Measurements from ENCODE around the gene CDKL2.
"Not testable (repeated sequence)": the region's sequence is repeated elsewhere in the genome, so short reads cannot be mapped to it uniquely, and the experiment has no call there.

The CDKL2 gene

DNA sequence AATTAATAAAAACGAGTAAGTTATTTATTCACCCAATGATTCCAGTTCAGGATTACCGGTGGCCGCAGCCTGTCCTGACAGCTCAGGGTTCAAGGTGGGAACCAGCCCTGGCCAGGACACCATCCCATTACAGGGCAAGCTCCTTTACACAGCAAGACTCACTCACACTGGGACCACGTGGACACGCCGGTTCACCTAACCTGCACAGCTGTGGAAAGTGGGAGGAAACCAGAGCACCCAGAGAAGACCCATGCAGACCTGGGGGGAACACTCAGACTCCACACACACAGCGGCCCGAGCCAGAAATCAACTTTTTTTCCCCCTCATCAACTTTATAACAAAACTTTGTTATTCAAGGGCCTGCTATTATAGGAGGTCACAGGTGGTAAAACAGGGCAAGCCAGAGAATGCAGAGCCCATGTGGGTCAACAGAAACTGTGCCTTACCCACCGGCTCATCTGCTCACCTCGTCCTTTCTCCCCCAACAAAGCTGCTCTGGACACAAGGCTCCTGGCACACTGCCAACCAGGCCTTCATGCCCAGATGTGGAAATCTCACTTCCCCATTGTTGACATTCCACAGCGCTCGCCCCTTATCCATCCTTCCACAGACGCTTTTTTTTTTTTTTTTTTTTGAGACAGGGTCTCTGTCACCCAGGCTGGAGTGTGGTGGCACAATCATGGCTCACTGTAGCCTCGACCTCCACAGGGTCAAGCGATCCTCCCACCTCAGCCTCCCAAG is 82.5 kb downstream of the CDKL2 start:
- DNase-seq = no peak

DNA sequence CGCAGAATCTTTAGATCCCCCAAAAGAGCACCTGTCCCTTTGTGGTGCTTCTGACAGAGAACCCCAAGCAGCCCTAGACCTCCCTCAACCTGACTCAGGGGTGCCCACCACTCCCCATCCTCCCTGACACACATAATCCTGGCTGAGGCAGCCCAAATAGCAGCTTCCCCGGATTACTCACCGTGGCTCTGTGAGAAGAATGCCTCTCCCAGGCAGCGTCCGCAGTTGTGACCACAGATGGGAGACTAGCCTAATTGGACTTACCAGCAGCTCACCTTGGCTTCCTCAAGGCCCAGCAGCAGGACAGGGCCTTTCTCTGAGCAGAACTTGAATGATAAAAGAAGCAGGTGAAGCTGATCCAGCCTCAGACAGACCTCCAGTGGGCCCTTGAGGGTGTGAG is 84.8 kb downstream of the CDKL2 start:
- no peak for DNase-seq

DNA sequence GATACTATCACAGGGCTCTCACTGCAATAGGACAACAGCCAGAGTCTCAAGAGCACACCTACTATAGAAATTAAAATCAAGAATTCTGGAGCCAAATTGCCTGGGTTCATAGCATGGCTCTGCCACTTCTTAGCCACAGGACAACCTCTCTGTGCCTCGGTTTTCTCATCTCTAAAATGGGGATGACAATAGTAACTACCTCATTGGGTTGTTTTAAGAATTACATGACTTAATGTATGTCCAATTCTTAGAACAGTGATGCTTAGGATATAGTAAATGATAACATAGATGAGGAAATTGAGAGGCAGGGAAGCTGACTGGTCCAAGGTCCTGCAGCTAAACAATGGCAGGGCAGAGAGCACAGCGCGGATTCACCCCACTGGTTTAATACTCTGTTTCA is 85.5 kb downstream of the CDKL2 start:
- DNase-seq = no peak

DNA sequence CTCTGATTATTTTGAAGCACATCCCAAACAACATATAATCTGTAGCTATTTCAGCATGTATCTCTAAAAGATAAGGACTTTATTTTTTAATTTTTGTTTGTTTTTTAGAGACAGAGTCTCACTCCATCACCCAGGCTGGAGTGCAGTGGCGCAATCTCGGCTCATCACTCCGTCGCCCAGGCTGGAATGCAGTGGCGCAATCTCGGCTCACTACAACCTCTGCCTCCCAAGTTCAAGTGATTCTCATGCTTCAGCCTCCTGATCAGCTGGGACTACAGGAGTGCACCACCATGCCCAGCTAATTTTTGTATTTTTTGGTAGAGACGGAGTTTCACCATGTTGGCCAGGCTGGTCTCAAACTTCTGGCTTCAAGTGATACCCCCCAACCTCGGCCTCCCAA is 86.1 kb downstream of the CDKL2 start:
- not testable (repeated sequence) for DNase-seq

DNA sequence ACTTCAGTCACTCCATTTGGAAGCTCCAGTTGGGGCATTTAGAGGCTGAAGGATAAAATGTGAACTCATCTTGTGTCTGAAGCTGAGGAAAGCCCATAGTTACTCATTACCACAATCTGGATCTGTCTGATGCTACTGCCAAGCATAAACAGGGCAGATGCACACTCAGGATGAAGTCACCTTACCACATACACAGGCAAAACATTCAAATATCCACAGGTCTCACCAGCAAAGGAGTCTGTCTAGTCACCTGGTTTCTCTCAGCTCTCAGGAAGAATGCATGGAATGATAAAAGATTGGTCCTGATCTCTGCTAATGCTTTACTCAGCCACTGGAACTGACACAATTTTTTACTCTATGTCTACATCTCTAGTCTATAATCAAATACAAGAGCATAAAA is 87.5 kb downstream of the CDKL2 start:
- DNase-seq = no peak

DNA sequence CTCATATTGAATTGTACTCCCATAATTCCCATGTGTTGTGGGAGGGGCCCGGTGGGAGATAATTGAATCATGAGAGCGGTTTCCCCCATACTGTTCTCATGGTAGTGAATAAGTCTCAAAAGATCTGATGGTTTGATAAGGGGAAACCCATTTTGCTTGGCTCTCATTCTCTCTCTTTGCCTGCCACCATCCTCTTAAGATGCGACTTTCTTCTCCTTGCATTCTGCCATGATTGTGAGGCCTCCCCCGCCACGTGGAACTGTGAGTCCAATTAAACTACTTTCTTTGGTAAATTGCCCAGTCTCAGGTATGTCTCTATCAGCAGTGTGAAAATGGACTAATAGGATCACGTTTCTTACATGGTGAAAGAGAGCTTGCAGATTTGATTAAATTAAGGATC is 93.0 kb downstream of the CDKL2 start:
- not testable (repeated sequence) for DNase-seq

DNA sequence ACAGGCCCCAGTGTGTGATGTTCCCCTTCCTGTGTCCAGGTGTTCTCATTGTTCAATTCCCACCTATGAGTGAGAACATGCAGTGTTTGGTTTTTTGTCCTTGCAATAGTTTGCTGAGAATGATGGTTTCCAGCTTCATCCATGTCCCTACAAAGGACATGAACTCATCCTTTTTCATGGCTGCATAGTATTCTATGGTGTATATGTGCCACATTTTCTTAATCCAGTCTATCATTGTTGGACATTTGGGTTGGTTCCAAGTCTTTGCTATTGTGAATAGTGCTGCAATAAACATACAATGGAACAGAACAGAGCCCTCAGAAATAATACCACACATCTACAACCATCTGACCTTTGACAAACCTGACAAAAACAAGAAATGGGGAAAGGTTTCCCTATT is 96.4 kb downstream of the CDKL2 start:
- DNase-seq = not testable (repeated sequence)

DNA sequence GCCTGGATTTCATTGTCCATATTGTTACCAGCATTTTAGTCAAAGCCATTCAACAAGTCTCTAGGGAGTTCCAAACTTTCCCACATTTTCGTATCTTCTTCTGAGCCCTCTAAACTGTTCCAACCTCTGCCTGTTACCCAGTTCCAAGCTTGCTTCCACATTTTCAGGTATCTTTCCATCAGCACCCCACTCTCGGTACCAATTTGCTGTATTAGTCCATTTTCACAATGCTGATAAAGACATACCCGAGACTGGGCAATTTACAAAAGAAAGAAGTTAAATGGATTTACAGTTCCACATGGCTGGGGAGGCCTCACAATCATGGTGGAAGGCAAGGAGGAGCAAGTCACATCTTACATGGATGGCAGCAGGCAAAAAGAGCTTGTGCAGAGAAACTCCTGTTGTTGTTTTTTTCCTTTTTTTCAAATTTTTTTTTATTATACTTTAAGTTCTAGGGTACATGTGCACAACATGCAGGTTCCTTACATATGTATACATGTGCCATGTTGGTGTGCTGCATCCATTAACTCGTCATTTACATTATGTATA is 96.9 kb downstream of the CDKL2 start:
- DNase-seq = not testable (repeated sequence)

DNA sequence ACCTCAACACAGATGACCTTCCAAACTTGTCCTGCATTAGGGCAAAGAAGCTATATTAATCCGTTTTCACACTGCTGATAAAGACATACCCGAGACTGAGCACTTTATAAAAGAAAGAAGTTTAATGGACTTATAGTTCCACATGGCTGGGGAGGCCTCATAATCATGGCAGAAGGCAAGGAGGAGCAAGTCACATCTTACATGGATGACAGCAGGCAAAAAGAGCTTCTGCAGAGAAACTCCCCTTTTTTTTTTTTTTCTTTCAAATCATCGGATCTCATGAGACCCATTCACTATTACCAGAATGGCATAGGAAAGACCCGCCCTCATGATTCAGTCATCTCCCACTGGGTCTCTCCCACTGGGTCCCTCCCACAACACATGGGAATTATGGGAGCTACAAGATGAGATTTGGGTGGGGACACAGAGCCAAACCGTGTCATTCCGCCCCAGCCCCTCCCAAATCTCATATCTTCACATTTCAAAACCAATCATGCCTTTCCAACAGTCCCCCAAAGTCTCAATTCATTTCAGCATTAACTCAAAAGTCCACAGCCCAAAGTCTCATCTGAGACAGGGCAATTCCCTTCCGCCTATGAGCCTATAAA is 98.7 kb downstream of the CDKL2 start:
- not testable (repeated sequence) for DNase-seq

DNA sequence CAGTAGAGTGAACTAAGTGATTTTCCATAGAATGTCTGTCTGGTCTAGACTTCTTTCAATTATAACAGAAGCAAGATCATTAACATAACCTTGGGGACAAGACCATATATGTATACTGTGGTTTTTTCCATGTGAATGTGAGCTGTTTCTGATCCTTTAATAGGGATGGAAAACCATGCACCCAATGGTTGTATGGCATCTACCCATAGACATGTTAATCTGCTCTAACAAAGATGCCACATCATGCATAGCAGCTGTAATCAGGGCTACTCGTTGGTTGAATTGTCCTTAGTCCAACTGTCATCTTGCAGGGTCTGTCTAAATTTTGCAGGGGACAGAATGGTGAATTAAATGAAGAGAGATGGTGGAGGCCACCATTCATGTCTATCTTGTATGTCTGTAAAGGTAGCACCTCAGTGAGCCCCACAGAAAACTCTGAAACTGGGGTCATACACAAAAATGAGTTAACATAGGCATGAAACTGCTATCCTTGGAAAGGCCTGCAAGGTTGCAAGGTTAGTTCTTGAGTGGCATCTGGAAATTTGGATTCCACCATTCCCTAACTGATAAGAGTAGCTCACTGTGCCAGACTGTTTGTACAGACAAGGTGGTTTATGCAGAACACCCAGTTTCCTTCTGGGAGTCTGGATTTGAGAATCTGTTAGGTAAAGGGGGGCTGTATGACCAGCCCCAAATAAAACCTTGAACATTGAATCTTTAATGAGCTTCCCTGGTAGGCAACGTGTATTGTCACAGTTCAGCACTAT is 99.6 kb downstream of the CDKL2 start:
- DNase-seq = no peak
